PC-3 (cell line): Measurements from ENCODE around the gene TCEAL1.

Source experiments
- CTCF ChIP-seq: fragments of 300-600 bp; sonication (generic); conservative IDR thresholded peaks from 2 replicates; pipeline ENCODE4 v1.5.1; 2017; ENCODE audit warnings: antibody characterized with exemption, low read depth, mild to moderate bottlenecking, low read length
- EZH2phosphoT487 ChIP-seq: fragments of 300-600 bp; sonication (generic); IDR thresholded peaks from 2 replicates; pipeline ENCODE4 v1.6.1; 2018; ENCODE audit warnings: mild to moderate bottlenecking, antibody characterized with exemption, low read length, borderline replicate concordance

- no peak for TF ChIP-seq CTCF
- no peak for TF ChIP-seq EZH2phosphoT487
These were observed 11.8 kb downstream of the TCEAL1 start for GRCh38 chrX:103640401-103641155.
